Fibroblast of villous mesenchyme (primary cell): ENCODE measurements around the gene TLE6. TPM values are rescaled to one million over a fixed set of nuclear protein-coding genes. Genes with fewer than 3 reads are reported as not detected.

ENCODE experiments used
- DNase-seq: peaks from one replicate; pipeline ENCODE4 v3.0.0-alpha.2; 2010; ENCODE audit warnings: low read depth
- H3K4me3 ChIP-seq: 2 replicates; pipeline ENCODE4 v1.5.1; 2011; ENCODE audit warnings: low read depth, mild to moderate bottlenecking, low read length
- total RNA-seq: library from RNA; depleted of rRNA; stranded (reverse); fragments of >200 nt; gene quantifications from 2 replicates; pipeline ENCODE4 v1.2.3, GENCODE V29; 2012
- TF ChIP-seq, protein P1 (sequence below): IDR thresholded peaks from 2 replicates; pipeline ENCODE4 v1.5.1; 2012; ENCODE audit warnings: low read depth, mild to moderate bottlenecking, low read length; ENCODE audit not compliant: insufficient read depth

TLE6 gene
- total RNA-seq, 1 donor, result 1.7 TPM

DNA sequence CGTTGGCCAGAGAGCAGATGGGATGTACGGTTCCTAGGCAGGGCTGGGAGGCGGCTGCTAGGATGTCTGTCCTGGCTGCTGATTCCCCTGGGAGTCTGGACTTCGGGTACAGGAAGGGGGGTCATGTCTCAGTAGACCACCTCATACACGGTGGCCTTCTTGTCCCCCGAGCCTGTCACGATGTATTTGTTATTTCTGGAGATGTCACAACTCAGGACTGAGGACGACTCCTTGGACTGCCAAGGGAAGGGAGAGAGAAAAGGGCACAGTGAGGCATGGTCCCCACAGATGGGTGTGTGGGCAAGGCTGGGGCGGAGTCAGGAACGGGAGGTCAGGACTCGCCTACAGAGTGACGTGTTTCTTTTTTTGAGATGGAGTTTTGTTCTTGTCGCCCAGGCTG, 20.4 kb downstream of the TLE6 start:
- DNase-seq, result no peak
- TF ChIP-seq, protein P1, sequence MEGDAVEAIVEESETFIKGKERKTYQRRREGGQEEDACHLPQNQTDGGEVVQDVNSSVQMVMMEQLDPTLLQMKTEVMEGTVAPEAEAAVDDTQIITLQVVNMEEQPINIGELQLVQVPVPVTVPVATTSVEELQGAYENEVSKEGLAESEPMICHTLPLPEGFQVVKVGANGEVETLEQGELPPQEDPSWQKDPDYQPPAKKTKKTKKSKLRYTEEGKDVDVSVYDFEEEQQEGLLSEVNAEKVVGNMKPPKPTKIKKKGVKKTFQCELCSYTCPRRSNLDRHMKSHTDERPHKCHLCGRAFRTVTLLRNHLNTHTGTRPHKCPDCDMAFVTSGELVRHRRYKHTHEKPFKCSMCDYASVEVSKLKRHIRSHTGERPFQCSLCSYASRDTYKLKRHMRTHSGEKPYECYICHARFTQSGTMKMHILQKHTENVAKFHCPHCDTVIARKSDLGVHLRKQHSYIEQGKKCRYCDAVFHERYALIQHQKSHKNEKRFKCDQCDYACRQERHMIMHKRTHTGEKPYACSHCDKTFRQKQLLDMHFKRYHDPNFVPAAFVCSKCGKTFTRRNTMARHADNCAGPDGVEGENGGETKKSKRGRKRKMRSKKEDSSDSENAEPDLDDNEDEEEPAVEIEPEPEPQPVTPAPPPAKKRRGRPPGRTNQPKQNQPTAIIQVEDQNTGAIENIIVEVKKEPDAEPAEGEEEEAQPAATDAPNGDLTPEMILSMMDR, result no peak
- H3K4me3 ChIP-seq, result no peak overlapping the region

DNA sequence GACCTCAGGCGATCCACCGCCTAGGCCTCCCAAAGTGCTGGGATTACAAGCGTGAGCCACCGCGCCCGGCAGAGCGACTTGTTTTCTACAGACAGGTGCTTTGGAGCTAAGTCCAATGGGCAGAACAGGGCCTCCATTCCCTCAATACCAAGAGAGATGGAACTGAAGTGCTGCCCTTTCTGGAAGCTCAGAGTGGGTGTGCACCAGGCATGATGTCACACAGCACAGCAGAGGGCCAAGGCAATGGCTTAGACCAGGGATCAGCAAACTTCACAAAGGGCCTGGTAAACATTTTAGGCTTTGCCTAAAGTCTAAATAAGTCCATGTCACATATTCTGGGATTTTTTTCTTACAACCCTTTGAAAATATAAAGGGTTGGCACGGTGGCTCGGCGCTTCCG, 21.3 kb downstream of the TLE6 start:
- H3K4me3 ChIP-seq, result no peak overlapping the region
- no peak for DNase-seq
- TF ChIP-seq, protein P1, result no peak

DNA sequence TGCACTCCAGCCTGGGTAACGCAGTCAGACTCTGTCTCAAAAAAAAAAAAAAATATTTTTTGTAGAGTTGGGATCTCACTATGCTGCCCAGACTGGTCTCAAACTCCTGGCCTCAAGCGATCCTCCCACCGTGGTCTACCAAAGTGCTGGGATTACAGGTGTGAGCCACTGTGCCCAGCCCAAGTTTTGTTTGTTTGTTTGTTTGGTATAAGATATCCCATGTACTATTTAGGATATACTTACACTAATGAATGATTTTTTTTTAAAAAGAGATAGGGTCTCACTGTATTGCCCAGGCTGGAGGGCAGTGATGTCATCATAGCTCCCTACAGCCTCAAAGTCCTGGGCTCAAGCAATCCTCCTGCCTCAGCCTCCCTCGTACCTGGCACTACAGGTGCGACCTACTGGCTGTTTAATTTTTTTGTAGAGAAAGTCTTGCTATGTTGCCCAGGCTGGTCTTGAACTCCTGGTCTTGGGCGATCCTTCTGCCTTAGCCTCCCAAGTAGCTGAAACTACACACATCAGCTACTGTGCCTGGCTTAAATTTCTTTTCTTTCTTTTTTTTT, 24.0 kb downstream of the TLE6 start:
- H3K4me3 ChIP-seq, result no peak overlapping the region
- no peak for DNase-seq
- TF ChIP-seq, protein P1, result no peak

DNA sequence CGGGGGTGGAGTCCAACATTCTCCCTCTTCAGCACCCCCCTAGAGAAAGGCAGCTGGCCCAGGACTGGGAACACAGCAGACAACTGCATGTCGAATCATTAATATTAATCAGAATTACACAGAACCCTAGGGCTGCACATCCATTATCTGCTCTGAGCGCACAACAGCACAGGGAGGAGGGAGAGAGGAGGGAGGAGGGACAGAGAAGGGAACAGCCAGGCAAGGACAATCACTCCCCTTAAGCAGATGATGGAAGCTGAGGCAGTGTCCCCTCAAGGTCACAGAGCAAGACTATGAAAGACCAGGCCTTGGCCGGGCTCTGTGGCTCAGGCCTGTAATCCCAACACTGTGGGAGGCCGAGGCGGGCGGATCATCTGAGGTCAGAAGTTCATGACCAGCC, 25.7 kb downstream of the TLE6 start:
- no peak overlapping the region for H3K4me3 ChIP-seq
- TF ChIP-seq, protein P1, result no peak
- no peak for DNase-seq

DNA sequence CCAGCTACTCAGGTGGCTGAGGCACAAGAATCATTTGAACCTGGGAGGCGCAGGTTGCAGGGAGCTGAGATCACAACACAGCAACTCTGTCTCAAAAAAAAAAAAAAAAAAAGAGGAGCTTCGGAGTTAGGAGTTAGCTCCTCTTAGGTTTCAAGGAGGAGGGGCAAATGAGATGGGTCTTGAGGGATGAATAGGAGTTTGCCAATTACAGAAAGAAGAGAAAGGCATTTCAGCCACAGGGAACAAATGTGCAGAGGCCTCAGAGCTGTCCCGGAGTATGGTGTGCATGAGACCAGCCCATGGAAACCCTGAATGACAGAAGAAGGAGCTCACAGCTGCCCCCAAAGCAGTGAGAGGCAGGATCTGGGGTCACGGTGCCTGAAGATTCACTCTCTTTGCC, 27.2 kb downstream of the TLE6 start:
- no peak overlapping the region for H3K4me3 ChIP-seq
- DNase-seq, result no peak
- TF ChIP-seq, protein P1, result no peak

DNA sequence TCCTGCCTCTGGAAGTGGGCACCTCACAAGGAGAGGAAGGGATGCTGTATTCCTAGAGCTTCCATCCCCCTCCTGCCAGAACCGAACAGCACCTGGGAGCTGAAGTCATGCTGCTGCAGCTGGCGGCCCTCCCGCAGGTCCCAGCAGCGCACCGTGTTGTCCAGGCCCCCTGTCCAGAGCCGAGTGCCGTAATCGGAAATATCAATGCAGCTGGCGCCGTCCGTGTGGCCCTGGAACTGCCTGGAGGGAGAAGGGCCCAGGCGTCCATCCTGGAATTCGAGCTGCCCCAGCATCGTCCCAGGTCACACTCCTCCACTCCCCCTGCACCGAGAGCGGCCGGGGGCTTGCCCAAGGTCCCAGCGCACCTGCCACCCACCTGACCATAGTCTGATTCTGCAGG, 28.0 kb downstream of the TLE6 start:
- no peak for DNase-seq
- no peak overlapping the region for H3K4me3 ChIP-seq
- TF ChIP-seq, protein P1, result no peak

DNA sequence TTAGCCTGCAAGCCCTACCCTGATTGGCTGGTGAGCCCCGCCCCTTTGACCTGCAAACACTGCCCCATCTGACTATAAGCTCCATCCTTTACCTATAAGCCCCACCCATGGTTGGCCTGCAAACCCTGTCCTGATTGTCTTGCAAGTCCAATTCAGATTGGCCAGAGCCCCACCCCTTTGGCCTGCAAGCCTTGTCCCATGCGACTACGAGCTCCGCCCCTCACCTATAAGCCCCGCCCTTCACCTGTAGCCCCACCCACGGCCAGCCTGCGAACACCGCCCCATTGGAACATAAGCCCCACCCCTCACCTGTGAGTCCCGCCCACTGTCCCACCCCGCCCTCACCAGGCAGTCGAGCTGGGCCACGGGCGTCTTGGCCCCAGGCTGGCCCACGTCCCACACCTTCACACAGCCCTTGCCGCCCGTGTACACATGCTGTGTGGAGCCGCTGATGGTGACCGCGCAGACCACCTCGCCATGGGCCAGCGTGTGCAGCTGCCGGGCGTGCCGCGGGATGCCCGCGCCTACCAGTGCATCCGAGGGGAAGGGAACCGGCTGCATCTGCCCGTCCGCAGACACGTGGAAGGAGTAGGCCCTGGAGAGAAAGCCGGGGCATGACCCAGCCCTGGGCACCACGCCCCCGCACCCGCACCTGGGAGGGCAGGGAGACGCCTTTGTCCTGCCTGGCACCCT, 28.9 kb downstream of the TLE6 start:
- TF ChIP-seq, protein P1, result no peak
- H3K4me3 ChIP-seq, result no peak overlapping the region
- DNase-seq, result no peak
